WTC11 (cell line): ENCODE results near the gene TMEM60.

Source experiments
- CTCF ChIP-seq: fragments of 200-600 bp; IDR thresholded peaks from 2 replicates; pipeline ENCODE4 v1.8.0; 2022; ENCODE audit warnings: antibody characterized with exemption
- KAT7 ChIP-seq: sonication (generic); formaldehyde crosslinking; IDR thresholded peaks from 2 replicates; pipeline ENCODE4 v1.8.1; 2023; ENCODE audit warnings: missing genetic modification reagents, mild to moderate bottlenecking, borderline replicate concordance
- MAX ChIP-seq: sonication (generic); formaldehyde crosslinking; IDR thresholded peaks from 2 replicates; pipeline ENCODE4 v1.8.0; 2022; ENCODE audit warnings: mild to moderate bottlenecking, missing genetic modification reagents
- SP1 ChIP-seq: sonication (generic); formaldehyde crosslinking; conservative IDR thresholded peaks from 2 replicates; pipeline ENCODE4 v1.8.1; 2022; ENCODE audit warnings: missing genetic modification reagents
- USF2 ChIP-seq: sonication (generic); formaldehyde crosslinking; IDR thresholded peaks from 2 replicates; pipeline ENCODE4 v1.8.1; 2023; ENCODE audit warnings: mild to moderate bottlenecking, missing genetic modification reagents, moderate library complexity
- ZNF532 ChIP-seq: fragments of 250-450 bp; sonication (Bioruptor Pico); IDR thresholded peaks from 2 replicates; pipeline ENCODE4 v1.9.0; 2021; ENCODE audit warnings: mild to moderate bottlenecking, borderline replicate concordance

- TF ChIP-seq CTCF, result no peak
- TF ChIP-seq KAT7, result no peak
- TF ChIP-seq SP1, result no peak
- no peak for TF ChIP-seq MAX (CRISPR knock-in tag)
- TF ChIP-seq USF2 (CRISPR knock-in tag), result no peak
- no peak for TF ChIP-seq ZNF532 (CRISPR knock-in tag)
Measured at GRCh38 chr7:77753173-77753572, 45.1 kb downstream of the TMEM60 start.
